GM18508 (cell line): ENCODE measurements around the gene PDXK.

Experiments used
- ATAC-seq: cut with Tn5 transposase; IDR thresholded peaks from one replicate; pipeline ENCODE4 v1.9.1; 2021; ENCODE audit warnings: moderate number of reproducible peaks; ENCODE audit not compliant: insufficient read depth, unreplicated experiment

PDXK gene

DNA sequence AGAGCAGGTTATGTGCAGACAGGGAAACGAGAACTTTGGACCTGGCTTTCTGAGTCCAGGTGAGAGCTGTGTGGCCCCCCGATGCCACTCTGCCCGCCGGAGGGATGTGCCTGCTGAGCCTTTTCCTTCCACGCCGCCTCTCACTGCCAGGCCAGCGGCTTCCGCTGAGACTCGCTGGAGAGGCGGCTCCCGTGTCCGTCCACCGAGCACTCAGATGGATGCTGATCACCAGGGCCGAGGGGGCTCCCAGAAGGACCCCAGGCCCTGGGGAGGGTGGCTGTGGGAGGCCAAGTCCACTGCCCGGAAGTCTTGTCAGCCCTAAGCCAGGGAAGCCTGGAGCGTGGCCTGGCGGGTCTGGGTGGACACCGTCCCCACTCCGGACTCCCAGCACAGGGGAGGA, 40.7 kb downstream of the PDXK start:
- no peak for ATAC-seq

DNA sequence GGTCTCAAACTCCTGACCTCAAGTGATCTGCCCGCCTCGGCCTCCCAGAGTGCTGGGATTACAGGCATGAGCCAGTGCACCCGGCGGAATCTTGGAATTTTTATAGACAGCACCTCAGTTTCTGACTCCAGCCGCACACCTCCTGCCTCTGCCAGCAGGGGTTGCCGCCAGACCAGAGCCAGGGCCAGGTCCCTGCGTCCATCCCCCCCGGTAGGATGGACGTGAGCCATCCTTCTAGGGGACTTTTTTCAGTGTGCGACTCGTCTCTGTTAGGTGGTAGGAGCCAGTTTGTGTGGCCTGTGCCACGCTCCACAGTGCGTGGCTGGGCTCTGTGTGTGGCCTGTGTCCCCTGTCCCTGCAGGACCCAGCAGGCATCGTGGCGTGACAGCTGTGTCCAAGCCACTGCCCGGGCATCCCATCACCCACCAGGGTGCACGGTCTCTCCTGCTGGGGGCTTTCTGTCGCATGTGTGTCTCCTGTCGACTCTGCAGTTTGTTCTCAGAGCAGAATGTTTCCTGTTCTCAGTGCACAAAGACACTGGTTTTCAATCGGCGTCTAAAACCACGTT, 41.5 kb downstream of the PDXK start:
- no peak for ATAC-seq

DNA sequence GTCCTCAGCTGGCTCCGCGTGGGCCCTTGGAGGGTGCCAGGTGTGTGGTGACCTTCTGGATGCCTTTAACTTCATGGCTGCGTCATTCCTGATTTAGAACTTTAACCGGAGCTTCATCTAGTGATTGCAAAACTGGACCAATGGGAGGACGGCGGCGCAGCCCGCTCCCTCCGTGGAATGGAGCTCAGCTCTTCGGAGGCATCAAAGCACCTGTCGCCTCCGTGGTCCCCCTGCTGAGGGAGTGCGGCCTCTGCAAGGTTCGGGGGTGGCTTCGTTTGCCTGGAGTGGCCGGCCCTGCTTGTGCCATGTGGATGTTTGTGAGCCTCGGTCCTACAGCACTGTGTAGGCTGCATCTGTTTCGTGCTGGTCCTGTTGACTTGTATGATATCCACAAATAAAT, 43.0 kb downstream of the PDXK start:
- no peak for ATAC-seq

DNA sequence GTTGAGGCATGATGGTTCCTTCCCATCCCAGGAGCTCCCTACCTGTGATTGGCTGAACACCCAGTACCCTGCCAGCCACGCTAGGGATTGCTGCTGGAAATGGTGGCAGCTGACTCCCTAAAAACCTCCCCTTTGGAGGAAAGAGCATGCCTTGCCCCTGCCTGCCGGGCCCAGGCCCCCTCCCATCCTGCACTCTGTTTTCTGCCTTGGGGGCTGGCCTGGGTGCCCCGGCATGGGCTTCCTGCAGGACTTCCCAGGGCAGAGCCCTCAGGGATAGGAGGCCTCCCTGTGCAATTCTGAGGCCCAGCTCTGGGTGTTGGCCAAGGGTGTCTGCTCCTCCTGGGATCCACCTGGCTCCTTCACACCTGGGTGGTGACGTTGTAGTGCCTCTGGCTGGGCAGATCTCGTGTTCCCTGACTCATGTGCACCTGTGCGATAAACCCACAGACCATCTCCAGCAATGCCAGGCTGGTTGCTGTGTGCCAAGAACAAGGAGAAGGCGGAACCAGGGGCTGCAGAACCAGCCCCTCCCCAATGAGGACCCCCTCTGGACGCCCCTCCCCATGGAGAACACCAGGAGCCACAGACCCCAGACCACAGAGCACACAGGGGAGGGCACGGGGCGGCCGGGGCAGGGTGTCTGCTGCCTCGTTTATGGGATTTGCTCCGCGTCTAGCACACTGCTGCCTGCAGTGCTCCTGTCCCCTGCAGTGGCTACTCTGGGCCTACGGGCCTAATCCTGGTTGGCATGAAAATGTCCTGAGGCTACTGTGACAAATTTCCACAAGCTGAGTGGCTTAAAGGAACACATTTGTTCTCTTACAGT, 43.6 kb downstream of the PDXK start:
- ATAC-seq: no peak

DNA sequence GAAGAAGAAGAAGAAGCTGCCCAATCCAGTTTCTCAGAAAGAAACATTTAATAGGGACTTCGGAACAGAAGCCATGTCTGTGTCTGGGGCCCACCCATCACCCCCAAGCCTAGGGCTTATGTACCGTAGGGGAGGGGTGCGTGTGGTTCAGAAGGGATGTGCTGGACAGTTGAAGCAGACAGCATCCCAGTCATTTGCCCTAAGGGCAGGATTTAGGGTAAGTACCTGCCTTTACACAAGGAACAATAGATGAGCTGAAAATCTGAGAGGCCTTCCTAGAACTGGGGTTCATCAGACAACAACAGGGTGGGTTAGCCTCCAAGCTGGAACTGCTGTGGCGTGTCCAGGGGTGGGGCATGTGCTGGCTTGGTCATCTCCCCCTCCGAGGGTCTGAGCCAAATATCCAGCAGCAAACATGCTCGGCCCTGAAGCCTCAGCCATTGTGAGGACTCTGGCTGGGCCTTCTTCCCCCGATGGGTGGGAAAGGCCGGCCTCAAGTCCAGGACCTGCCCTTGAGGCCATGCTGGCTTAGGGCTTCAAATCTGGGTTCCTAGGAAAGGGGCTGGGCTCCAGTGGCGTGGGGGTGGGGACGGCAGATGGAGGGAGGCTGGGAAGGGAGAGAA, 45.1 kb downstream of the PDXK start:
- ATAC-seq: no peak

DNA sequence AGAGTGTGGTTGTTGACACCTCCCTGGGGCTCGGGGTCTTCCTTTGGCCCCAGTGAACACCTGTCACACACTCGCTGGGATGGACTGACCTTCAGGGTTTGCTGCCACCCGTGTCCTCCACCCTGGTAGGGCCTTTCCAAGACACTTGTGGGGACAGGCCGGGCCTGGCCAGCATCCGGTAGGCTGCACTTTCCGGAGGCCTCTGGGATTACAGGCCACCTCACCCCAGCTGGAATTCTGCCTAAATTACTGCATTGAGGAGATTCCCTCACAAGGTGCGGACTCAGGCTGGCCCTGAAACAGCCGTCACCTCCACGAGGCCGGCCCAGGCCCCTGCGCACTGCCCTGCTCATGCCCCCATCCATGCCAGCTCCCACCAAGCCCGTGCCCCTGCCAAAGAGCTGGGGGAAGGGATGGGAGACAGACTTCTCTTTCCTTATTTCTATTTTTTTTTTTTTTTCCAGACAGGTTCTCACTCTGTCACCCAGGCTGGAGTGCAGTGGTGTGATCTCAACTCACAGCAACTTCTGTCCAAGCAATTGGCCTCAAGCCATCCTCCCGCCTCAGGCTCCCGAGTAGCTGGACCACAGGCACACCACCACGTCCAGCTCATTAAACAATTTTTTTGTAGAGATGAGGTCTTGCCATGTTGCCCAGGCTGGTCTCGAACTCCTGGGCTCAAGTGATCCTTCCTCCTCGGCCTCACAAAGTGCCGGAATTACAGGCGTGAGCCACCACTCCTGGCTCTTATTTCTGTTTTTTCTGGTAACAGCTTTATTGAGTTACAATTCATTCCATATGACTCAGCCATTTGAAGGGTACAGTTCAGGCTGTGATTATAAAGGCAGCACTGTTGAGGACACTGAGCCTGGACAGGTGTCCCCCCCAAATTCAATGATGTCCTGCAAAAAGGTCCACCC, 45.9 kb downstream of the PDXK start:
- no peak for ATAC-seq

DNA sequence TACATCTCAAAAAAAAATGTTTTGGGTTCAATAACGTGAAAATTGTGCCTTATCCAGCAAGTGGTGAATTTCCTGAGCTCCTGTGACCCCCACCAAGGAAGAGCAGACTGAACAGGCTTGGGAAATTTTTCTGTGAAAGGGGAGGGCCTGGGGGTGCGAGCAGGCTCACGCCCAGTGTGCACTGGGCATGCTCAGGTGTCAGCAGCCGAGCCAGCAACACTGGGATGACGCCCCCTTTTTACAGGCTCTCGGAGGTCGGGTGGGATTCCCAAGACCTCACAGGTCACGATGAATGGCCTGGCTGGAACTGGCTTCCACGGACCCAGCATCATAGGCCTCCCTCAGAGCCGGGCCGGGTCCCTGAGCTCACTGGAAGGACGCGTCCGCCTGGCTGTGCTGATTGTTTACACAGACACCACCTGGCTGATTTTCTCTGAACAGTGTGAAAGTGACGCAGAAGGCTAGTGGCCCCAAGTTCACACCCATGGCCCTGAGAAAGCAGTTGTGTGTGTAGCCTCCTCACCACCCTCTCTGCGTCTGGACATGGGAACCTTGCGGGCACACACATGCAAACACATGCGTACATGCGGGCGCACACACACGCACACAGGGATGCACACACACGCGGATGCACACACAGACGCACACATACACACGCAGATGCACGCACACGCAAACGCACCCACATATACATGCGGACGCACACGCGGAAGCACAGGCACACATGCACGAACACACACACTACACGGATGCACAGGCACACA, 48.0 kb downstream of the PDXK start:
- ATAC-seq: no peak

DNA sequence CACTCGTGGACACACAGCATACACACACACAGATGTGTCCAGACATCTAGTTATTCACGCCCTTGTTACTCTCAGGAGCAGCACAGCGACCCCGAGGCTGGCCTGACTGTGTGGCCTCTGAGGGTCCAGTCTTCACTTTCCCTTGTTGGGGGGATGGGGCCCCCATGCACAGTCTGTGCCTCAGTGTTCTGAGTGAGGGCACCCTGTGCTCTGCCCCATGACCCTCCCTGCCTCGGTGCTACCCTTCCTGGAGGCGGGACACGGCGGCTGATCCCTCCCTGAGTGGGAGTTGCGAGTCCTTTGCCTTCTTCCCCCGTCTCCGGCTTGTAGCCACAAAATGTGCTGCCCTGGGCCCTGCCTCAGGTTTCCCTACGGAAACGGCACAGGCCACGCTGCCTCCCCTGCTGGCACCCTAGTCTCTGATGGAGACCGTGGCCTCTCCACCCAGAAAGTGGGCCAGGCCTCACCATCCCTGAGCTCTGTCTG, 48.6 kb downstream of the PDXK start:
- no peak for ATAC-seq

DNA sequence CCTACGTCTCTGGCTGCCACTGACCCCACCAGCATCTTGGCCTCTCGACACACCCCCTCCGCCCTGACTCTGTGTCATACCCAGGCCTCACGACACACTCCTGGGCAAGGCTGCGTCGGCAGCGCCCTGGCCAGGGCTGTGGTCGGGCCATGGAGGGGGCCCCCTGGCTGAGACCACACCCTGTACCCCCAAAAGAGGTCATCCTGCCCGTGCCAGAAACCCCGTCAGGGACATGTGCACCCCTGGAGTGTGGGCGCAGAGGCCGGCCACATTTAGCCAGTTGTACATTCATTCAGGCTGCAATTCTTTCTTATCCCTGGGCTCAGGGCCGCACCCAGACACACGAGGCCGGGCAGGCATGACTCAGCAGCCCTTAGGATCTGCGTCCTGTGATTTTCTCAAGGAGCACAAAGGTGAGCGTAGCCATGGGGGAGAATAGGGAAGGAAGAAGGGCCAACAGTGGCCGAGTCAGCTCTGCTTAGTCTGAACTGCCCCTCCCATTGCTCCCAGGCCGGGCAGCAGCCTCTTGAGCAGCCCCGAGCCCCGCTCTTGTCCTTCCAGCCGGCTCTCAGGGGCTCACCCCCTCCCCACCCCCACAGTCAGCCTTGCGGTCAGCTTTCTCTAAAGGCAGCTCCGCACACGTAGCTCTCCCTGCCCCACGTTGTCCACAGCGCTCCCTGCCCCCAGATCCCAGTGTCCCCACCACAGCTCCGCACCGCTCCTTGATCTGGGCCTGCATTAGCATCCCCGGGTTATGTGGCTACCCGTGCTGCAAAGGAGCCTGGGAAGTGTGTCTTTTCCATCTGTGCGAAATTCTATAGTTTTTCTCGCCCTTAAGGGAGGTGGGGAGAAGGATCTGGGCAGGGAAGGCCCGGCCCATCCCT, 49.3 kb downstream of the PDXK start:
- ATAC-seq: no peak

DNA sequence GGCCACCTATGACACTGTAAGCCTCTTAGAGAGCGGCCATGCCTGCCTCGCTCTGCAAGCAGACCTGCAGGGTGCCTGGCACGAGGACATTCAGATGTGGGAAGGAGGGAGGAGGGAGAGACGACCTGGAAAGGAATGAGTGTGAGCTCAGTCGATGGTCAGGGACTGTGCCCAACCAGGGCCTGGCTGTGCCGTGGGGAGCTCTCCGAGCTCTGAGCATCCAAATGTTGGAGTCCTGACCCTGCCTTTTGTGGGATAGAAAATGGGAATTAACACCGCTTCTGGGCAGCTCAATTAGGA, 49.9 kb downstream of the PDXK start:
- ATAC-seq: no peak

DNA sequence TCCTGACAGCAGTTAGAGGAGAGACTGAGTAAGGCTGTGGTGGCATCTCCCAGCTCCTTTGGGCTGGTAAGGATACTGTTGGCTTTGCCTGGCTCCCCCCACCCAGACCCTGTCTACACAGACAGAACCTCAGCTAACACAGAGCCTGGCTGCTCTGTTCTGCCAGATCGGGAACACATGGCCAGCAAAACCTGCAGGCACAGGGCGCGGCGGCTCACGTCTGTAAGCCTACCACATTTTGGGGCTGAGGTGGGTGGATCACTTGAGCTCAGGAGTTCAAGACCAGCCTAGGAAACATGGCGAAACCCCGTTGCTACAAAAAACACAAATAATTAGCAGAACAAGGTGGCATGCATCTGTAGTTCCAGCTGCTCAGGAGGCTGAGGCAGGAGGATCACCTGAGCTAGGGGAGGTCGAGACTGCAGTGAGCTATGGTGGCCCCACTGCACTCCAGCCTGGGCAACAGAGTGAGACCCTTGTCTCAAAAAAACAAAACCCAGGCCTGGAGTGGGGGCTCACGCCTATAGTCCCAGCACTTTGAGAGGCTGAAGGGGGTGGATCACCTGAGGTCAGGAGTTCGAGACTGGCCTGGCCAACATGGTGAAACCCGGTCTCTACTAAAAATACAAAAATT, 50.5 kb downstream of the PDXK start:
- ATAC-seq: no peak

DNA sequence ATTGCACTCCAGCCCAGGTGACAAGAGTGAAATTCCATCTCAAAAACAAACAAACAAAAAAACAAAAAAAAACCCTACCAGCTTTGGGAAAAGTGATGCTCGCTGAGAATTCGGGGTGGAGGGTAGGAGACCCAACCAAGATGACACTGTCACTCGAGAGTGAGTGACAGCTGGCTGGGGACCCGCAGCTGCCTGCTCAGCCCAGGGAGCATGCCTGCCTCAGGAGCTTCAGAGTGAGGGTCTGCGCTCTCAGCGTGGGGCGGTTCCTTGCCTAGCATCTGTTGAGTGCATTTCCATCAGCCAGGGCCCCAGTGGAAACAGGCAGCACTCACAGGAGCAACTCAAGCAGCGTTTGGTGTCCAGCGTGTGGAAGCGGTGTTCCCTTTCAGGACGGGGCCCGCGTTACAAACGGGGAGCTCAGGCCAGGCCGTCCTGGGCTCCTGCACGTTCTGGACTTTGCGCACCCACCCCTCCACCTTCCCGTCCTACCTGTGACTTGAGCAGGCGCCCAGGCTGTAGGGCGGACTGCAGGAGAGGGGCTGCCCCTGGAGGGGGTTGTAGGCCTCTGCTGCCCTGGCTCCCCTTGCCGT, 51.2 kb downstream of the PDXK start:
- ATAC-seq: no peak

DNA sequence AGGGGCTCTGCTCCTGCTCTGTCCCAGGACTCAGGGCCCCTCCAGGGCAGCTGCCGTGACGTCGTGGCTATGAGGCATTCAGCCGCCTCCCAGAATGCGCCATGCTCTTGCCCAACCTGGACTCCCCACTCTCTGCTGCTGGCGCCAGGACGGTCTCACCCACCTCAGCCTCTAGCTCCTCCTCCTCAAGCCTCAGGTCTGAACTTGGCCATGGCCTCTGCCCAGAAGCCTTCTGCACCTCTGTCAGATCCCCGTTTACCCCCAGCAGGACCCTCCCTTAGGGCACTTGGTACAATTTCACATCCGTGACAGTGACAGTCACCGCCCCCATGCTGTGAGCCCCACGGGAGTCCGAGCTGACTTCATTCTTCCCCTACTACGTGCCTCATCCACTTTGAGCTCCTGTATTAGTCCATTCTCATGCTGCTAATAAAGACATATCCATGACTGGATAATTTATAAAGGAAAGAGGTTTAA, 52.3 kb downstream of the PDXK start:
- no peak for ATAC-seq

DNA sequence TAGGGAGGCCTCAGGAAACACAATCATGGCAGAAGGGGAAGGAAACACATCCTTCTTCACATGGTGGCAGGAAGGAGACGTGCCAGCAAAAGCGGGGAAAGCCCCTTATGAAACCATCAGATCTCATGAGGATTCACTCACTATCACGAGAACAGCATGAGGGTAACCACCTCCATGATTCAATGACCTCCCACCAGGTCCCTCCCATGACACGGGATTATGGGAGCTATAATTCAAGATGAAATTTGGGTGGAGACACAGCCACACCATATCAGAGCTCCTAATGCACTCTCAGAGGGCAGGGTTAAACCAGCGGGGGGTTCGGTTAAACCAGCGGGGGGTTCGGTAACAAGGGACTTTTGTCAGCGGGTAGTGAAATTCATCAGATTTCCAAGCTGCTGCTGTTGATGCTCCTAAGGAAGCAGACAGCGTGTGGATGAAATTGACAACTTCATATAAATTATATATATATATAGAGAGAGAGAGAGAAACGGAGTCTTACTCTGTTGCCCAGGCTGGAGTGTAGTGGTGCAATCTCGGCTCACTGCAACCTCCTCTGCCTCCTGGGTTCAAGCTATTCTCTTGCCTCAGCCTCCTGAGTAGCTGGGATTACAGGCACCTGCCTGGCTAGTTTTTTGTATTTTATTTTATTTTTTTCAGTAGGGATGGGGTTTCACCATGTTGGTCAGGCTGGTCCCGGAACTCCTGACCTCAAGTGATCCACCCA, 52.9 kb downstream of the PDXK start:
- no peak for ATAC-seq

DNA sequence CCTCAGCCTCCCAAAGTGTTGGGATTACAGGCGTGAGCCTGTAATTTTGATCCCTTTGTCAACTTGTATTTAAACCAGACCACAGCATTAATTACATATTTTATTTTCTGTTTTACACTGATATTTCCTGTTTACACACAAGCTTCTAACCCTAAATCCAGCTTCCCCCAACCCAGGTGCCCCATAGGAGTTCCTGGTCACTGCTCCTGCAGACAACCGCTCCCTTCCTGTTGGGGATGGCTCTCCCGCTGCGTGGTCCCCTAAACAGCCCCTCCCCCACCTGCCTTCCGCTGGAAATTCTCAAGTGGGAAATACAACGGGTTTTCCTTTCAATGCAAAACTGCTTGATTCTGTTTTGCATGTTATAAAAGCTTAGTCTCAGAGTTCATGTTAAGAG, 53.5 kb downstream of the PDXK start:
- no peak for ATAC-seq

DNA sequence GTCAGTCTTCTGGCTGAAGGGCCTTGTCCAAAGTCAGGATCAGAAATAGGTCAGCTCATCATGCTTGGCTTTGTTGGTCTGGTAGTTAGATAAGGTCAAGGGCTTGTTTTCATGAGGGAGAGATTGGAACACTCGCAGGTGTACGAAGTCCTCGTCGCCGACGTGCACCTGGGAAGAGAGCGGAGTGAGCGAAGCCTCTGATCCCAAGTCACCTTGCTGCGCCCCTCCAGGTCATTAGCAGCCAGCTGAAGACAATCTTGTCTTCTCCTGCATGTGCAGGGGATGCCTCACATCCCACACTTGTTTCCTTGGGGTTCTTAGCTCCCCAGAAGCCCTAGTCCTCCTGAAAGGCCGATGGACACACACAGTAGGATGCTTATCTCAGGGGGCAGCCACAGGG, 55.2 kb downstream of the PDXK start:
- ATAC-seq: no peak

DNA sequence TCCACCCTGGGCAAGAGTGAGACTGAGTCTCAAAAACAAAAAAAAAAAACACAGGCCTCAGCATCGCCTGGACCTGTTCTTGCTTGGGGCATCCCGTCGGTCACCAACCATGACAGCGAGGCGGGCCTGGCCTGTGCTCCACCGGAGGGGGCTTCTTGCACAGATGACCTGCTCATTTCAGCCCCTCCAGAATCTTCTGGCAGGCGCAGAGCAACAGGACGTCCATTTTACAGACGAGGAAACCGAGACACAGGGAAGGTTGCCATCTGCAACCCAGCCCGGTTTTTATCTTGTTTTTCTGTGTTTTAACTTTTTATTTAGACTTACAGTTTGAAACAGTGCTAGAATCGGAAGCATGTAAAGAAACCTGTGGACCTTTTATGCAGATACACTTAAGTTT, 56.3 kb downstream of the PDXK start:
- ATAC-seq: no peak
